Activated T-helper 17 cell treated with anti-CD3 and anti-CD28 coated beads, Interleukin-2, amount 50 U/mL, for 72 hours (primary cell): ENCODE measurements around the gene RPL36. TPM values are rescaled to one million over a fixed set of nuclear protein-coding genes. Genes with fewer than 3 reads are reported as not detected.
"Not testable (repeated sequence)": the region's sequence is repeated elsewhere in the genome, so short reads cannot be mapped to it uniquely, and the experiment has no call there.

ENCODE experiments used
- ATAC-seq: fragments of 150-1000 bp; cut with Tn5 transposase; replicated peaks from 2 replicates; pipeline ENCODE4 v1.10.0; 2021; ENCODE audit warnings: mild to moderate bottlenecking, moderate library complexity
- H3K27ac Mint-ChIP-seq: one replicate; pipeline ENCODE4 v1.8.0; 2022; ENCODE audit warnings: mixed read lengths
- H3K27me3 Mint-ChIP-seq: one replicate; pipeline ENCODE4 v1.8.0; 2022; ENCODE audit warnings: mixed read lengths
- H3K36me3 Mint-ChIP-seq: one replicate; pipeline ENCODE4 v1.8.0; 2022; ENCODE audit warnings: low read depth, mild to moderate bottlenecking, mixed read lengths
- H3K4me1 Mint-ChIP-seq: one replicate; pipeline ENCODE4 v1.8.0; 2022; ENCODE audit warnings: mixed read lengths
- H3K4me3 Mint-ChIP-seq: one replicate; pipeline ENCODE4 v1.8.0; 2022; ENCODE audit warnings: mild to moderate bottlenecking, mixed read lengths
- H3K9me3 Mint-ChIP-seq: one replicate; pipeline ENCODE4 v1.8.0; 2022; ENCODE audit warnings: mixed read lengths
- total RNA-seq, 2 donors: library from RNA; stranded (reverse); gene quantifications; one replicate each; pipeline ENCODE4 v1.2.3, GENCODE V29; 2022

RPL36 gene
- total RNA-seq, 2 donors from 2014 or later, result 860 to 1,029 TPM

DNA sequence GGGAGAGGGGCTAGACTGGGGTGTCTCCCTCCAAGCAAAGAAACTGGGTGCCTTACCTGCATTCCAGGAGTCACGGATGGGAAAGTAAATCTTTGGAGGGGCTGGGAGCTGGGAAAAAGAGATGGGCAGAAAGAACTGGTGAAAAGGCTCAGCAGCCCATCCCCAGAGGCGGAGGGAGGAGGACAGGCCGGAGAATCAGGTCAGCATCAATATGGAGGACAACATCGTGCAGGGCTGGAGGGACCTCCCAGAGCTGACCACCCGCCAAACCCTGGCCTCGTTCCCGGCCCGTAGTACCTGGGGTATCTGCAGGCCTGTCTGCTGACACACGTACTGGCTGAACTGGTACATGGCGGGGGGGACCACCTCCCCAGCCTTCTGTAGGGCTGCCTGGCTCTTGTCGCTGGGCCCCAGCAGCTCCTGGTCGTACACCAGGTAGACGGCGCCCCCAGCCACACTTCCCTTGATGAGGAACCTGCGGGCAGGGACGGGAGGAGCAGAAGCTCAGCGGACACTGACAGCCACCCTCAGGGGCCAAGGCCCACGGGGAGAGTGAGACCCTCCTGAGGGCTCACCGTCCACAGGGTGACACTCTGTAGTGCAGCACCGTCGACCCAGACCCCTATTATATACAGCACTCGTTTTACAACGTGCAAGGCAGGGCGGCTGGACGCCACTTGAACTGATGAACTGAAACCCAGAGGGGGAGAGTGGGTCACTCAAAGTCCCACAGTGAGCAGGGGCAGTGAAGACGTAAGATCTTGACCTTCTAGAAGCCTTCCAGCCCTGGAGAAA is 10.6 kb upstream of the RPL36 start:
- Mint-ChIP-seq H3K27ac (peak overlapping the region; percentile 98), H3K36me3 (peaks cover 7% of the 10 kb centered on the region), H3K27me3 (no peaks in the 10 kb centered on the region), H3K4me1 (peaks cover 18% of the 10 kb centered on the region), H3K4me3 (peak overlapping the region; percentile 88), H3K9me3 (peaks cover 4% of the 10 kb centered on the region)
- no peak for ATAC-seq

DNA sequence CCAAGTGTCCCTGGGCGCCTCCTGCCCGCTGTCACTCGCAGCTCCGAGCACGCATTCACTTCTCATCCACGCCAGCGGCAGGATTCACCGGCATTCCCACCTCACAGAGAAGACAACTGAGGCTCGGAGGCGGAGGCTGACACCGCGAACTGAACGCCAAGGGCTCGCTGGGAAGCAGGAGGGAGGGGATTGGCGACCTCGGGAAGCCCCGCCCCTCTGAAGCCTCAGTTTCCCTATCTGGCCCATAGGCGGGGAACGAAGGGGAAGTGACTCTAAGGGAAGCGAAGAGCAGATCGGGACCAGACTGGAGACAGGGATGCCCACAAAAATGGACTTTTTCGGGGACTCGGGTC is 10.0 kb upstream of the RPL36 start:
- peaks cover 18% of the 10 kb centered on the region for H3K4me1 Mint-ChIP-seq
- H3K27ac Mint-ChIP-seq, result peak overlapping the region; percentile 98
- peaks cover 4% of the 10 kb centered on the region for H3K9me3 Mint-ChIP-seq
- ATAC-seq, result peak; percentile 1
- peaks cover 7% of the 10 kb centered on the region for H3K36me3 Mint-ChIP-seq
- H3K27me3 Mint-ChIP-seq, result no peaks in the 10 kb centered on the region
- peak overlapping the region; percentile 88 for H3K4me3 Mint-ChIP-seq

DNA sequence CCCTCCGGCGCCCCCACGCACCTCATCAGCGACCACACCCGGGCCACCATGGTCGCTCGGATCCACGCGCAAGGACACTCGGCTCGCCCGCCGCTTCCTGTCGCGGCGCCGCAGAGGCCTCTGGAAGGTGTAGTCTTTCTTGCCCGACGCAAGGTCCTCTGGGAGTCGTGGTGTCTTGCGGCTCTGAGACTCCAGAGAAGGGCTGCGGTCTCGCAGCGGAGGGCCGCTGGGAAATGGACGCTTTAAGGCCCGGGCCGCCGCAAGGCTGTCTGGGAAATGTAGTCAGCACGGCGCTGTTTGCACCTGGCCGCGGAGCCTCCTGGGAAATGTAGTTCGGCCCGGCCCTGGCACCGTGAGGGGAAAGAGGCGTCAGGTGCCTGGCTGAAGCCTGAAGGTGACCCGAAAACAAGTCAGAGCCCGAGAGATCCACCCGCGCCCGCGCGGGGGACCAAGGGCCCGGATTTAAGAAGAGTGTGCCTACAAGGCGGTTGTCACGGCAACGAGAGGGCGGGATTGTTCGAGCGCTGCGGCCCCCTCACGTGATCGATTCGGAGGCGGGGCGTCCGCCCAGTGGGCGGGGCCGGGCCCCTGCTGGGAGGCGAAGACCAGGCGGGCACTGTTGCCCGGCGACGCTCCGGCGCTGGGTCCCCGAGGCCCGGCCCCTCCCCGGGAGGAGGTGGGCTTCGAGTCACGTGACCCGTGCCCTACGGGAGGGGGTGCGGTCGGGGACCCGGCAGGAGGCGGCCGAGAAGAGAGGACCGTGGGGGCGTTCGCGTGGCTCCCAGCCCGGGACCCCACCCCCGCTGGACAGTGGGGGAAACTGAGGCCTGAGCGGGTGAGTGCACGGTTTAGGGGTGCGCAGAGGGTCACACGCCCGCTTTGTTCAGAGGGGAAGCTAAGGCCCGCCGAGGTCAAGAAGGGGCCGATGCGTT is 9.4 kb upstream of the RPL36 start, which contains the start of the genes HSD11B1L and MICOS13:
TSS of gene HSD11B1L (plus strand) at position 591 of the 932 bp plus-strand sequence. CDS start 3,806 bp downstream, outside the sequence.
TSS of gene MICOS13 (minus strand) at position 80 of the 932 bp plus-strand sequence. CDS start at position 50, 30 bp downstream.
- ATAC-seq, result peak; percentile 96
- H3K27me3 Mint-ChIP-seq, result no peaks in the 10 kb centered on the region
- H3K27ac Mint-ChIP-seq, result peak within 1 kb of the TSS; percentile 98
- H3K36me3 Mint-ChIP-seq, result peaks cover 7% of the 10 kb centered on the region
- peaks cover 18% of the 10 kb centered on the region for H3K4me1 Mint-ChIP-seq
- H3K4me3 Mint-ChIP-seq, result peak within 1 kb of the TSS; percentile 88
- H3K9me3 Mint-ChIP-seq, result peaks cover 4% of the 10 kb centered on the region

DNA sequence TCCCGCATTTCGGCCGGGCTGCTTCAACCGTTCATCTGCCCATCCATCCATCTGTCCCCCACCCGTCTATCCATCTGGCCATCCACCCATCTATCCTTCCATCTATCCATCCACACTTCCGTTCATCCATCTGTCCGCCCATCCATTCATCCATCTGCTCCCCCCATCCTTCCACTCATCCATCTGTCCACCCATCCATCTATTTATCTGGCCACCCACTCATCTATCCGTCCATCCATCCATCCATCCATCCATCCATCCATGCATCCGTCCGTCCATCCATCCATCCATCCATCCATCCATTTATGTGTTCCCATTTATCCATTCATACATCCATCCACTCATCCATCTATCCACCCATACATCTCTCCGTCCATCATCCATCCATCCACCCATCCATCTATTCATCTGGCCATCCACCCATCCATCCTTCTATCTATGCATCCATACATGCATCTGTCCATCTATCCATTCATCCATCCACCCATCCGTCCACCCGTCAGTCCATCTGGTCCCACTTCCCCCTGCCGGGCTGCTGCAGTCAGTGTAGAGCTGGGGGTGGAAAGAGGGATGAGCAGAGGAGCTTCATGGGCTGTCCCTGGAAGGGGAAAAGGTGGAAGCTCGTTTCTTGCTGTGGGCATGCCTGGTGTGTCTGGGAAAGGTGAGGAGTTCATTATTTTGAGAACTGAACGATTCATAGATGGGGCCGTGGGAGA is 8.5 kb upstream of the RPL36 start:
- Mint-ChIP-seq H3K27me3 (no peaks in the 10 kb centered on the region), H3K4me1 (peaks cover 18% of the 10 kb centered on the region), H3K9me3 (peaks cover 4% of the 10 kb centered on the region), H3K4me3 (peak overlapping the region; percentile 88), H3K27ac (peak overlapping the region; percentile 83), H3K36me3 (peaks cover 7% of the 10 kb centered on the region)
- ATAC-seq, result no peak

DNA sequence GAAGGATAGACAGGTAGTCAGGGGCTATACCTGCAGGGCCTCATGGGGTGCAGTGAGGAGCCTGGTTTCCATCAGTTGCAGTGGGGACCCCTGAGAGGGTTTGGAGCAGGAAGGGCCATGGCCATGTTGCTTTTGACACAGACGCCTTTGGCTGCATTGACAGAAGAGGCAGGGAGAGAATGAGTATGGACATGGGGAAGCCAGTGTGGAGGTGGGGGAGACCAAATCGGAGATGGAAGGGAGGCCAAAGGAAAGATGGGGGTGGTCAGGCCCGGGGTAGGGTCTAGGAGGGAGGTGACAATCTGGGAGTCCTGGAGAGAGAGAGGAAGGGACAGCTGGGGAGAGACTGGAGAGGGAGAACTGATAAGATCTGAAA is 8.0 kb upstream of the RPL36 start:
- Mint-ChIP-seq H3K4me1 (peaks cover 18% of the 10 kb centered on the region), H3K9me3 (peaks cover 4% of the 10 kb centered on the region), H3K36me3 (peaks cover 7% of the 10 kb centered on the region), H3K27ac (peak overlapping the region; percentile 83), H3K4me3 (peak overlapping the region; percentile 88), H3K27me3 (no peaks in the 10 kb centered on the region)
- no peak for ATAC-seq

DNA sequence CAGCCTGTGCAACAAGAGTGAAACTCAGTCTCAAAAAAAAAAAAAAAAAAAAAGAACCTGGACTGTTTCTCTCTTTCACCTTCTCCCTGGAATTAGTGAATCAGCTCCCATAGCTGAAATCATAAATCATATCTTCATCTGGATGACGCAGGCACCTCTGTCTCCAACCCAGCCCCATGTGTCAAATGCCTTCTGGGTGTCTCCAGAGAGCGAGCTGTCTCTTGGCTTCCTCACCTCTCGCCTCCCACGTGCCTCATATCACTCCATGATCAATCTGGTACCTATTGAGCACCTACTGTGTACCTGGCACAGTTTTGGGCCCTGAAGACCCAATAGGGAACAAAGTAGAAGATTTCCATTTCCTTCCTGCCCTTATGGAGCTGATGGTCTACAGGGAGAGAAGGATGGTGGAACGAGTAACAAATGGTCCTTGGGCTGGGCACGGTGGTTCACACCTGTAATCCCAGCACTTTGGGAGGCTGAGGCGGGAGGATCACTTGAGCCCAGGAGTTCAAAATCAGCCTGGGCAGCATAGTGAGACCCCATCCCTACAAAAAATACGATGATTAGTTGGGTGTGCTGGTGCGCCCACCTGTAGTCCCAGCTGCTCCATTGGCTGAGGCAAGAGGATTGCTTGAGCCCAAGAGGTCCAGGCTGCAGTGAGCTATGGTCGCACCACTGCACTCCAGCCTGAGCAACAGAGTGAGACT is 6.8 kb upstream of the RPL36 start:
- peak overlapping the region; percentile 18 for H3K4me3 Mint-ChIP-seq
- no peaks in the 10 kb centered on the region for H3K27me3 Mint-ChIP-seq
- H3K36me3 Mint-ChIP-seq, result peaks cover 7% of the 10 kb centered on the region
- H3K4me1 Mint-ChIP-seq, result peaks cover 18% of the 10 kb centered on the region
- H3K9me3 Mint-ChIP-seq, result peaks cover 4% of the 10 kb centered on the region
- no peak overlapping the region for H3K27ac Mint-ChIP-seq
- ATAC-seq, result no peak

DNA sequence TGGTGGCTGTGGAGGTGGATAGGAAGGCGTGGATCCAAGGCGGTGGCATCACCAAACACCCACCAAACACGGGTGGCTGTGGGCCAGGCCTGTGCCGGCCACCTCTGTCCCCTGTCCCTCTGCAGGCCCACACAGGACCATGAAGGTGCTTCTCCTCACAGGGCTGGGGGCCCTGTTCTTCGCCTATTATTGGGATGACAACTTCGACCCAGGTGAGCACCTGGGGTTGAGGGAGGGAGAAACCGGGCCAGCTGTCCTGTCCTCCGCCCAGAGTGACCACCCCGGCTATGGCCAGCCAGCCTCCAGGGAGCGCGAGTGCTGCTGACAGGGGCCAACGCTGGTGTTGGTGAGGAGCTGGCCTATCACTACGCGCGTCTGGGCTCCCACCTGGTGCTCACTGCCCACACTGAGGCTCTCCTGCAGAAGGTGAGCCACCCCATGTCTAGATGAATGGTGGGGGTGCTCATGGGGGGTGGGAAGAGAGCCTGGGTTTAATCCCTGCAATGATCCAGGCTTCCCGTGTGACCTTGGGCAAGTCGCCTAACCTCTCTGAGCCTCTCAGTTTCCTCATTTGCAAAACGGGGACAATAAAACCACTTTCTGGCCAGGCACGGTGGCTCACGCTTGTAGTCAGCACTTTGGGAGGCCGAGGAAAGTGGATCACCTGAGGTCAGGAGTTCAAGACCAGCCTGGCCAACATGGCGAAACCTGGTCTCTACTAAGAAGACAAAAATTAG is 5.2 kb upstream of the RPL36 start:
- Mint-ChIP-seq H3K4me1 (peaks cover 16% of the 10 kb centered on the region), H3K9me3 (peaks cover 4% of the 10 kb centered on the region), H3K36me3 (peaks cover 8% of the 10 kb centered on the region)

DNA sequence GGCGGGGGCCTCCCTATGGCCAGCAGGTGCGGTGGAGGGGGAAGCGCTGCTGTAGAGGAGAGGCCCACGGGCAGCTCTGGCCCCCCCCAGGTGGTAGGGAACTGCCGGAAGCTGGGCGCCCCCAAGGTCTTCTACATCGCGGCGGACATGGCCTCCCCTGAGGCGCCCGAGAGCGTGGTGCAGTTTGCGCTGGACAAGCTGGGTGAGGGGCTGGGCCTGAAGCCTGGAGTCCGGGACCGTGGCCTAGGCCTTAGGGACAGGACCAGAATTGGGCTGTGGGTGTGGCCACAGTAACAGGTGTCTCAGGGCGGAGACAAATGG is 3.8 kb upstream of the RPL36 start:
- peaks cover 4% of the 10 kb centered on the region for H3K9me3 Mint-ChIP-seq
- H3K27me3 Mint-ChIP-seq, result no peaks in the 10 kb centered on the region
- H3K27ac Mint-ChIP-seq, result peak overlapping the region; percentile 81
- peaks cover 16% of the 10 kb centered on the region for H3K4me1 Mint-ChIP-seq
- peaks cover 15% of the 10 kb centered on the region for H3K36me3 Mint-ChIP-seq
- peak overlapping the region; percentile 74 for H3K4me3 Mint-ChIP-seq
- no peak for ATAC-seq

More for the DNA sequence above, 5.2 kb upstream of the RPL36 start:
- Mint-ChIP-seq H3K27me3 (no peaks in the 10 kb centered on the region), H3K27ac (no peak overlapping the region), H3K4me3 (no peak overlapping the region)
- no peak for ATAC-seq

DNA sequence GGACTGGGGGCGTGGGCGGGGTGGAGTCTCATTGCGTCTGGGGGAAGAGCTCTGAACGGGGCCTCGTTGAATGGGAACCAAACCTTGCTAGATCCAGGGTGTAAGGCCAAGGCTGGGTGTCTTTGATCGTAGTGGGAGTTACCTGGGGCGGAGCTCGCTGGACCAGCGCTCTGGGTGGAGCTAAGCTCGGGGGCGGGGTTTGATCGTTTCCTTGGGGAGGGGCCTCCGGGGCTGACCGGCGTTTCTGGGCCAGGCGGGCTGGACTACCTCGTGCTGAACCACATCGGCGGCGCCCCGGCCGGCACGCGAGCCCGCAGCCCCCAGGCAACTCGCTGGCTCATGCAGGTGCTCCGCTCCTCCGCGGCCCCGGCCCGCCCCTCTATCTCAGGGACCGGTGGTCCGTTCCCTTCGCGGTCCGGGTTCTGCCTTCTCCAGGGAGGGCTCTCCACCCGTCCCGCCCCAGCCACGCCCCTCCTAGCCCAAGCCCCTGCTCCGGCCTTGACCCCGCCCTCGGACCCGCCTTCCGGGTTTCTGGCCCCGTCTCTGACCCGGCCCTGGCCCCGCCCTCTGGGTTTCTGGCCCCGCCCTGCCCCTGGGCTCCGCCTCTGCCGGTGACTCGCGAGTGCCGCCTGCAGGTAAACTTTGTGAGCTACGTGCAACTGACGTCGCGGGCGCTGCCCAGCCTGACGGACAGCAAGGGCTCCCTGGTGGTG is 3.3 kb upstream of the RPL36 start:
- H3K4me1 Mint-ChIP-seq, result peaks cover 11% of the 10 kb centered on the region
- H3K27me3 Mint-ChIP-seq, result no peaks in the 10 kb centered on the region
- H3K9me3 Mint-ChIP-seq, result no peaks in the 10 kb centered on the region
- peak overlapping the region; percentile 74 for H3K4me3 Mint-ChIP-seq
- ATAC-seq, result peak; percentile 69
- peaks cover 21% of the 10 kb centered on the region for H3K36me3 Mint-ChIP-seq
- H3K27ac Mint-ChIP-seq, result peak overlapping the region; percentile 81

DNA sequence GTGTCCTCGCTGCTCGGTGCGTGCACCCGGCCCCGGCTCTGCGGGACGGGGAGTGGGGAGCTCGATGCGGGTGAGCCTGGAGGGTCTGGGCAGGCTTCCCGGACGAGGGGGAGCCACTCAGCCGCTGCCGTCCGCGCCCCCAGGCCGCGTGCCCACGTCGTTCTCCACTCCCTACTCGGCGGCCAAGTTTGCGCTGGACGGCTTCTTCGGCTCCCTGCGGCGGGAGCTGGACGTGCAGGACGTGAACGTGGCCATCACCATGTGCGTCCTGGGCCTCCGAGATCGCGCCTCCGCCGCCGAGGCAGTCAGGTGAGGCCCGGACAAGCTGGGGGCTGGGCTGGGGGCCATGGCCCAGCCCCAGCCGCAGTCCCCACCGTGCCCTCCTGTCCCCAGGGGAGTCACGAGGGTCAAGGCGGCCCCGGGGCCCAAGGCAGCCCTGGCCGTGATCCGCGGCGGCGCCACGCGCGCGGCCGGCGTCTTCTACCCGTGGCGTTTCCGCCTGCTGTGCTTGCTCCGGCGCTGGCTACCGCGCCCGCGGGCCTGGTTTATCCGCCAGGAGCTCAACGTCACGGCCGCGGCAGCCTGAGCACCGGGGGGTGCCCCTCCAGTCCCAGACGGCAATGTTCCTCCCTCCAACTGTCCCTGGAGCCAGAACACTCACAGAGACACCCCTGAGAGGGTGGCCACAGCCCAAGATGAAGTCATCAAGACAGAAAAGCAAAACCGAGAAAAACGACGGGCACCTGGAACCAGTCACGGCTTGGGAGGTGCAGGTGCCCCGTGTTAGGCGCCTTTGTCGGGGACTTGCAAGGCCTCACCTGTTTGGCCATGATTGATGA is 2.5 kb upstream of the RPL36 start:
- peaks cover 4% of the 10 kb centered on the region for H3K4me1 Mint-ChIP-seq
- H3K27me3 Mint-ChIP-seq, result no peaks in the 10 kb centered on the region
- peak overlapping the region; percentile 44 for H3K27ac Mint-ChIP-seq
- H3K9me3 Mint-ChIP-seq, result no peaks in the 10 kb centered on the region
- no peak for ATAC-seq
- peak overlapping the region; percentile 74 for H3K4me3 Mint-ChIP-seq
- peaks cover 28% of the 10 kb centered on the region for H3K36me3 Mint-ChIP-seq

DNA sequence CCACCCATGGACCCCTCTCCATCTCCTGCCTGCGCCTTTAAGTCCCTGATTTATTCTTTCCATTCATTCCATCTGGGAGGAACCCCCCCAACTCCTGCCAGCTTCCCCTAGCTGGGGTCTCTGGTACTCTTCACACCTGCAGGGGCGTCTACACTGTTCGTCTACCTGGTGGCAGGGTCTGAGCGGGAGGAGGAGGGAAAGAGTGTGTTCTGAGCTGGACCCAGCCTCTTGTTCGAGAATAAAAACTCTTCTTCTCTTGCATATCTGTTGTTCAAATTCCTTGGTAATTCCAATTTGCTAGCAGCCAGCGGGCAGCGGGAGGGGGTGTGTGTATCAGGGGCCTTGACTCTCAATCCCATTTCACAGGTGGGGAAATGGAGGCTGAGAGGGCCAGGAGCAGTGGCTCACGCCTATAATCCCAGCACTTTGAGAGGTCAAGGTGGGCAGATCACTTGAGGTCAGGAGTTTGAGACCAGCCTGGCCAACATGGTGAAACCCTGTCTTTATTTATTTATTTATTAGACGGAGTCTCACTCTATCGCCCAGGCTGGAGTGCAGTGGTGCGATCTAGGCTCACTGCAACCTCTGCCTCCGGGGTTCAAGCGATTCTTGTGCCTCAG is 1.7 kb upstream of the RPL36 start:
- H3K9me3 Mint-ChIP-seq, H3K4me1 Mint-ChIP-seq, H3K27me3 Mint-ChIP-seq, ATAC-seq: not testable (repeated sequence)
- Mint-ChIP-seq H3K36me3 (peaks cover 36% of the 10 kb centered on the region), H3K4me3 (peak overlapping the region; percentile 74), H3K27ac (peak overlapping the region; percentile 44)
